Adrenal gland (tissue), 12 donors: ENCODE data around the gene DHRS3. TPM values are rescaled to one million over a fixed set of nuclear protein-coding genes. Genes with fewer than 3 reads are reported as not detected.

Experiments
- DNase-seq, 7 donors: peaks; one replicate each; pipeline ENCODE4 v3.0.0-alpha.2; 2019 to 2020
- H3K27ac ChIP-seq, 5 donors: fragments of 200-600 bp; sonication (generic) in 4 of 5; 1 replicate in 3 of 5; 2 replicates in 2 of 5; pipeline versions ENCODE4 v1.5.1 to v1.8.0; 2016 to 2020; ENCODE audit warnings: mild to moderate bottlenecking in 1 of 5
- H3K27me3 ChIP-seq: fragments of 200-600 bp; 2 replicates; pipeline ENCODE4 v1.8.0; 2021
- H3K36me3 ChIP-seq, 2 donors: fragments of 200-600 bp; replicated peaks in 1 of 2; 1 replicate in 1 of 2; 2 replicates in 1 of 2; pipeline versions ENCODE4 v1.5.1 to v1.8.0; 2018 to 2022
- H3K4me1 ChIP-seq, 2 donors: fragments of 200-600 bp; replicated peaks in 1 of 2; 1 replicate in 1 of 2; 2 replicates in 1 of 2; pipeline versions ENCODE4 v1.5.1 to v1.8.0; 2018 to 2021
- H3K4me3 ChIP-seq, 4 donors: fragments of 200-600 bp; sonication (generic) in 3 of 4; one replicate each; pipeline ENCODE4 v1.5.1; 2016 to 2018
- H3K9me3 ChIP-seq, 3 donors: fragments of 200-600 bp; sonication (generic) in 1 of 3; replicated peaks in 1 of 3; 1 replicate in 2 of 3; 2 replicates in 1 of 3; pipeline versions ENCODE4 v1.5.1 to v1.8.0; 2016 to 2021
- CTCF ChIP-seq, 6 experiments: fragments of 450-650 bp in 4 of 6; fragments of 200-600 bp in 2 of 6; sonication (generic) in 1 of 6; IDR thresholded peaks; 1 replicate in 5 of 6; 2 replicates in 1 of 6; pipeline versions ENCODE4 v1.5.1 to v1.8.0; 2016 to 2021; ENCODE audit warnings: antibody characterized with exemption in 6 of 6, mild to moderate bottlenecking in 2 of 6, moderate library complexity in 1 of 6
- POLR2A ChIP-seq, 2 donors: fragments of 450-650 bp; IDR thresholded peaks; one replicate each; pipeline ENCODE4 v1.6.1; 2017; ENCODE audit warnings: antibody characterized with exemption in 2 of 2, mild to moderate bottlenecking in 2 of 2, moderate library complexity in 1 of 2
- WGBS, 4 donors: extraction: QIAGEN DNeasy Blood & Tissue Kit in 2 of 4; methylation state at CpG; one replicate each; pipeline versions ENCODE4 v1.1.5 to v1.1.7; 2013 to 2017; 5-methylcytosine and 5-hydroxymethylcytosine counted together
- intact Hi-C, 2 donors: fragments of 100-400 bp; cut with DNase I; formaldehyde crosslinking; loops; one replicate each; pipeline versions ENCODE4 v1.14.1 to v1.15.0; 2022 to 2023
- polyA plus RNA-seq, 3 donors: library from polyadenylated mRNA; stranded (reverse); fragments of 200-250 nt in 2 of 3; fragments of 350-450 nt in 1 of 3; fragmentation: Illumina TruSeq in 1 of 3; extraction: RNeasy Lipid Tissue Mini Kit (QIAGEN cat#74804) in 1 of 3; gene quantifications; one replicate each; pipeline ENCODE4 v1.2.3, GENCODE V29; 2013 to 2014
- total RNA-seq, 9 donors: library from RNA; depleted of rRNA in 4 of 9; stranded (reverse); fragments of >200 nt in 4 of 9; fragments of 120-200 nt in 1 of 9; fragmentation: NEBNext Ultra II Directional in 1 of 9; extraction: Animal tissue kit (Norgen Biotek cat#: 25700) in 1 of 9; gene quantifications; one replicate each; pipeline versions ENCODE4 v1.1.0 to v1.2.4, GENCODE V29; 2013 to 2023
- donor health status: healthy with polysubstance abuse.
- donor health status: Bipolar disorder and iron deficiency.
- donor health status: DM: yes; HTN: yes; CAD: no.
- donor health status: DM: no; HTN: no; CAD: no.
- donor health status: DM: no; HTN: no; CAD: no.
- donor health status: DM: yes; HTN: yes; CAD: no.

DHRS3 gene
- total and polyA plus RNA-seq, 12 donors: 7.7 to 72.4 (median 41.3) TPM

DNA sequence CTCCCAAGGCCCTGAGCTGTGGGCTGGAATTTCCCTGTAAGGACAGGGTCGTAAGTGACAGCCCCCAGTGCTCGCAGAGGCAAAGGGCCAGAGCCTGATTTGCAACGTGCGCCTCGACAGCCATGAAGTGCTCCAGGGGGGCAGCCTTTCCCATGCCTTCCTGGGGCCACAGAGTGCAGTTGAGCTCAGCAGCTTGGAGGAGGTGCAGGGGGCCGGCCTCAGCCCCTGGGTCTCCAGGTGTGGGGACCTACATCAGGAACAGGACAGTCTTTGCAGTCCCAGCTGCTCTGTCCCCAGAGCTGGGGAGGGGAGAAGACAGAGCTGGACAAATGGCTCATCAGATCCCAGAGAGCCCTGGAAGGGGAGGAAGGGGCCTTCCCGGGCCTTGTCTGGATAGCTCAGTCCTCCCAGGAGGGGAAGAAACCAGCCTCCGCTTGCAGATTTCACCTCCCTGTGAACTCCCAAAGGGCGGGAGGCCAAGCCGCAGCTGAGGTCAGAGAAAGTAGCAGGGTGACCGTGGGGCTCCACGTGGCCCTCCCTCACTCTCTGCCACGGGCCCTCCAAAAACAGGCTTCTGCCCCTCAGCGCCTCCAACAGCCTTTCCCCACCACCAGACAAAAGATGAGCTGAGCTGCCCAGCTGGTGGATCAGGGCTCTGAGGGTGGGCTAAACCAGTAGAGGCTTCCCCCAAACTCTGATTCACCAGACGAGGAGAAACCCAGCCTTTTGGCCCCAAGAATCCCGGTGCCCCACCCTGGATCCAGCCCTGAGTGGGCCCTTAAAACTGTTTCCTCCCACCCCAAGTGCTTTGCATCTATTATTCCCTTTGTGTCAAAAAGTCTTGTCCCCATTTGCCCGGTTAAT lies 76.5 kb downstream of the DHRS3 start:
- DNase-seq: peak in 4 of 7 donors; percentile 36 to 66 (median 46)
- Histone ChIP-seq H3K36me3 (no peaks in the 10 kb centered on the region), H3K4me3 (no peak overlapping the region), H3K4me1 (peaks cover 0 to 13% of the 10 kb centered on the region in 2 donors), H3K27me3 (peaks cover 14% of the 10 kb centered on the region), H3K27ac (peak overlapping the region in 2 of 5 donors; percentile 30 to 54), H3K9me3 (no peaks in the 10 kb centered on the region)
- 63 to 82% (median 68%) methylated on average over 8 to 17 of the region's 17 CpGs for WGBS, 4 donors
- TF ChIP-seq POLR2A (IDR thresholded peaks at IDR 0.05) (no peak), CTCF (IDR thresholded peaks at IDR 0.05) (no peak)
- intact Hi-C loops: loop anchor here in 1 of 2 donors (10.0 kb wide), 1 partner anchor 73 kb away; the partner anchor contains the start of gene DHRS3

- TF ChIP-seq POLR2A (IDR thresholded peaks at IDR 0.05) (no peak), CTCF (IDR thresholded peaks at IDR 0.05) (no peak)
- Histone ChIP-seq H3K27me3 (peaks cover 14% of the 10 kb centered on the region), H3K9me3 (peaks cover 0 to 6% (median 0%) of the 10 kb centered on the region in 3 donors), H3K4me1 (peaks cover 0 to 13% of the 10 kb centered on the region in 2 donors), H3K4me3 (no peak overlapping the region), H3K27ac (peak overlapping the region in 2 of 5 donors; percentile 30 to 54), H3K36me3 (no peaks in the 10 kb centered on the region)
- intact Hi-C loops: loop anchor here in 1 of 2 donors (10.0 kb wide), 1 partner anchor 74 kb away; the partner anchor contains the start of gene DHRS3
- no peak for DNase-seq
- WGBS, 4 donors: 68 to 82% (median 73%) methylated on average over 7 to 17 of the region's 17 CpGs
These were observed 77.3 kb downstream of the DHRS3 start for GRCh38 chr1:12540580-12541273.

DNA sequence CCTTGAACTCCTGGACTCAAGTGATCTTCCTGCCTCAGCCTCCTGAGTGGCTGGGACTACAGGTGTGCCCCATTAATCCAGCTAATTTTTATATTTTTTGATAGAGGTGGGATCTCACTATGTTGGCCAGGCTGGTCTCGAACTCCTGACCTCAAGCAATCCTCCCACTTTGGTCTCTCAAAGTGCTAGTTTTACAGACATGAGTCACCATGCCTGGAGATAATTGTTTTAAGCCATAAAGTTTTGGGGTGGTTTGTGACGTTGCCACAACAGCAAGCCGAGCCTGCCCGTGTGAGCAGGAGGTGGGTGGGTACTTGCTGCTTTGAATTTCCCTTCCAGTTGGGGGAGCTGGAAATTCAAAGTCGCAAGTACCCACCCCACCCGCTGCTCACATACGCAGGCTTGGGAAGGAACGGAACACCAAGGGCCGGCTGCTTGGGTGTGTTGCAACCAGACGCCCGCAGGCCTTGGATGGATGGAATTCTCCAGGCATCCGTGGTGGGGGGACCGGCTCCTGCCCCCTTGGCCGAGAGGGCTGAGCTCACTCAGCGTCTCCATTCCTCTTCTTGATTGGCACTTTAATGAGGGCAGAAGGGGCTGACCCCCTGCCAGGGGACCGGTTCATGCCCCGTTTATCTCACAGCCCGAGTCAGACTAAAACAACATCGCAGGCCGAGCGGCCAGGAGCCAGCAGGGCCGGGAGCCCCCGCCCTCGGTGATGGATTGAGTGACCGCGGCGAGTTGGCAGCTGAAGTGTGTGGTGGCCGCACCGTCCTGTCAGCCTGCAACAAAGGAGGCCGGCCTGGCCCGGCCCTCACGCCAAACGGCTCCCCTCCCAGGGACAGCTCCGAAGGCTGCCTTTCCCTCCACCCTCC lies 78.1 kb downstream of the DHRS3 start:
- no peak overlapping the region for H3K4me3 ChIP-seq
- peak overlapping the region in 2 of 5 donors; percentile 30 to 54 for H3K27ac ChIP-seq
- H3K9me3 ChIP-seq: peaks cover 0 to 9% (median 0%) of the 10 kb centered on the region in 3 donors
- H3K36me3 ChIP-seq: no peaks in the 10 kb centered on the region
- 57 to 65% (median 59%) methylated on average over 5 to 34 of the region's 34 CpGs for WGBS, 4 donors
- peaks cover 8% of the 10 kb centered on the region for H3K27me3 ChIP-seq
- H3K4me1 ChIP-seq: peaks cover 0 to 13% of the 10 kb centered on the region in 2 donors
- intact Hi-C loops: loop anchor here in 1 of 2 donors (10.0 kb wide), 1 partner anchor 75 kb away; the partner anchor contains the start of gene DHRS3
- no peak for TF ChIP-seq CTCF (IDR thresholded peaks at IDR 0.05)
- no peak for TF ChIP-seq POLR2A (IDR thresholded peaks at IDR 0.05)
- DNase-seq: peak in 5 of 7 donors; percentile 36 to 77 (median 55)
